ENCODE measurements around the gene ACADVL.
A peak's percentile ranks its signal among the peaks of the same experiment; 100 is the strongest.
"Not testable (repeated sequence)": the region's sequence is repeated elsewhere in the genome, so short reads cannot be mapped to it uniquely, and the experiment has no call there.

ACADVL gene

DNA sequence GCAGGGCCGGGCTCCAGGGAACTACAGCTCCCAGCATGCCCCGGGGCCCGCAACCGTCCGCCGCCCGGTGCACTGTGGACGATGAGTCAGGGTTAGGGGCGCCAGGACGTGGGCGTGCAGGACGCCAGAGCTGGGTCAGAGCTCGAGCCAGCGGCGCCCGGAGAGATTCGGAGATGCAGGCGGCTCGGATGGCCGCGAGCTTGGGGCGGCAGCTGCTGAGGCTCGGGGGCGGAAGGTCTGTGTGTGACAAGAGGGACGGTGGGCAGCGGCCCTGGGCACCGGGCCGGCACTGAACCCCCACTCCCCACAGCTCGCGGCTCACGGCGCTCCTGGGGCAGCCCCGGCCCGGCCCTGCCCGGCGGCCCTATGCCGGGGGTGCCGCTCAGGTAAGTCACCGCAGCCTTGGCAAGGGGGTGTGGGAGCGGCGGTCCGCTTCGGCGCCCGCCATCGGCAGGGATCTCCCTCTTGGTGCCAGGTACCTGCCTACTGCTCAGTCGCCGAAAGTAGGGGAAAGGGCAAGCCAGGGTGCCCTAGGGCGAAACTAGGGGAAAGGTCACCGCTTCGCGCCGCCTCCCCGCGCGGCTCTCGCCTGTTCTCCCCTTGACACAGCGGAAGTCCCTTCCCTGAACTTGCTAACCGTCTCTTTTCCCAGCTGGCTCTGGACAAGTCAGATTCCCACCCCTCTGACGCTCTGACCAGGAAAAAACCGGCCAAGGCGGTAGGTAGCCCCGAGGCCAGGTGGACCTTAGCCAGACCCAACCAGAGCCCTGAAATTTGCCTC lies at the start of gene ACADVL, which contains the start of gene DLG4:
TSS of gene ACADVL (plus strand) at position 127 of the 781 bp plus-strand sequence. CDS start at position 174, 47 bp downstream.
TSS of gene DLG4 (minus strand) at position 25 of the 781 bp plus-strand sequence.
- peak; percentile 93 for DNase-seq

DNA sequence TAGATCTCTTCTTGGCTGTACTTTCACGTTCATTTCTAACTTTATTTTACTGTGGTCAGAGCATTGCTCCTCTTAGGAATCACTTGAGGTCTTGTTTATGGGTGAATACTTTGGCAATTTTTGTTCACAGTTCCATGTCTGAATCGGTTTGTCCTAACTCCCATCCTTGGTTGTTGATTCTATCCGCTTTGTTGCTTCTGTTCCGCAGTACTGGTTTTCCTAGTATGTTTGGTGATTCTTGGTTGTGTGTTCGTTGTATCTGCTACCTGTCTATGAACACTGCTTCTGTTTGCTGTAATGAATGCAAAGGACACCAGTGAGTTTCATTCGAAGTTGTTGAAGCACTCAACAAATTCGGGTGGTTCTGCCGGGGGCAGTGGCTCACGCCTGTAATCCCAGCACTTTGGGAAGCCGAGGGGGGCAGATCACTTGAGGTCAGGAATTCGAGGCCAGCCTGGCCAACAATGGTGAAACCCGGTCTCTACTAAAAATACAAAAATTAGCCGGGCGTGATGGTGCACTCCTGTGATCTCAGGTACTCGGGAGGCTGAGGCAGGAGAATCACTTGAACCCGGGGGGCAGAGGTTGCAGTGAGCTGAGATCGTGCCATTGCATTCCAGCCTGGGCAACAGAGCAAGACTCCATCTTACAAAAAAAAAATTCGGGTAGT lies 47.1 kb upstream of the ACADVL start:
- DNase-seq: not testable (repeated sequence)

DNA sequence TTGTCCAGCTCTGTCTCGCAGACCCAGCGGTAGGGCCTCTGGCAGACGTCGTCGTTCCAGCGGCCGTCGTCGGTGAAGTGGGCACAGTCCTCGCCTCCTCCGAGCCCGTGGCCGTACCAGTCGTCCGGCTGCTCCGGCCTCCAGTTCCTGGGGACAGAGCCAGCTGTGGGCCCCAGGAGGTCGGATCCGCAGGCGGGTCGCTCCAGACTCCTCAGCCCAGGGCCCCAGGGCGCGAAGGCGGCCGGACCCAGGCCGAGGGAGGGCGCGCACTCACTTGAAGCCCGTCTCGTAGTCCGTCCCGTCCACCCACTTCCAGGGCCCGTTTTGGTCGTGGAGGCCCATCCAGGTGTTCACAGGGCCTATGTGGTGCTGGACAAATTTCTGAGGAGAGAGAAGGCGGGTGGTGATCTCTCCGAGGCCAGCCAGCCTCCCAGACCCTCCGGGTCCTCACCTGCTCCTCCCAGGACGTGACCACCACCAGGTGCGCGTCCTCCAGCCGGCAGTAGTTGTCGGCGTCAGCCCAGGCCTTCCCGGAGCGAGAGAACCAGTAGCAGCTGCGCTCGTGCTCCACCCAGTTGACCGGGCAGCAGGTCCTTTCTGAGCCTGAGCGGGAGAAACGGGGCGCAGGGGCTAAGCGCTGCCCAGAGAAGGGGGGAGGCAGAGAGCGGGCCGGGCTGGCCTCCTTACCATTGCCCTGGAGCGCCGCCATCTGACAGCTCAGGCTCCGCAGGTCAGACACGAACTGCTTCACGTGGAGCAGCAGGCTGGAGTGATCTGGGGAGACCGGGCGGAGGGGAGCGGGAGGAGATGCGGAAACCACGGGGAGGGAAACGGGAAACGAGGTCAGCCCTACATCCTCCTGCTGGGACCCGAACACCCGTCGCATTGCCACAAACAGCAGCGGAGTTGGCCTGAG lies 45.8 kb upstream of the ACADVL start:
- peak; percentile 68 for DNase-seq

DNA sequence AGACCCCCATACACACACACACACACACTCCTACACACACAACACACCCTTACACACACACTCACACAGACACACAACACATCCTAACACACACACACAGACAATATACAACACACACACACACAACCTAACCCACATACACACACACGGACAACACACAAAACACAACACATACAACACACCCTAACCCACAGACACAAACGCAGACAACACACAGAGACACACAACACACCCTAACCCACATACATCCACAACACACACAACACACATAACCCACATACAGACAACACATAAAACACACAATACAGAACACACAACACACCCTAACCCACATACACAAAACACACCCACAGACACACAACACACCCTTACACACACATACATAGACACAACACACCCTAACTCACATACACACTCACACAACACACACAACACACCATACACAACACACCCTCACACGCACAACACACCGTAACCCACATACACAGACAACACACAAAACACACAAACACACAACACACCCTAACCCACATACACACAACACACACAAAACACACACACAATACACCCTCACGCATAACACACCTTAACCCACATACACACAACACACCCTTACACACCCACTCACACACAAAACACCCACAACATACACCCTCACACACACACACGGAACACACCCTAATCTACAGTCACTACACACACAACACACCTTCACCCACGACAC lies 45.0 kb upstream of the ACADVL start:
- DNase-seq: no peak

DNA sequence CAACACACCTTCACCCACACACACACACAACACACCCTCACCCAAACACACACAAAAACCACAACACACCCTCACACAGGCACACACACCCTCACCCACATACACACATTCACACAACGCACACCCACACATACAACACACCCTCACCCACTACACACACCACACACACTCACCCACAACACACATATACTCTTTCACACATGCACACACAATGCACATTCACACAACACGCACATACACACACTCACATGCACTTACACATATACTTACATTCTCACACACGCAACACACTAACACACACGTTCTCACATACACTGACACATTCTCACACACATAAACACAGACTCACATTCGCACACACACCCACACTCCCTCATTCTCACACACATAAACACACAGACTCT lies 44.4 kb upstream of the ACADVL start:
- DNase-seq: no peak

DNA sequence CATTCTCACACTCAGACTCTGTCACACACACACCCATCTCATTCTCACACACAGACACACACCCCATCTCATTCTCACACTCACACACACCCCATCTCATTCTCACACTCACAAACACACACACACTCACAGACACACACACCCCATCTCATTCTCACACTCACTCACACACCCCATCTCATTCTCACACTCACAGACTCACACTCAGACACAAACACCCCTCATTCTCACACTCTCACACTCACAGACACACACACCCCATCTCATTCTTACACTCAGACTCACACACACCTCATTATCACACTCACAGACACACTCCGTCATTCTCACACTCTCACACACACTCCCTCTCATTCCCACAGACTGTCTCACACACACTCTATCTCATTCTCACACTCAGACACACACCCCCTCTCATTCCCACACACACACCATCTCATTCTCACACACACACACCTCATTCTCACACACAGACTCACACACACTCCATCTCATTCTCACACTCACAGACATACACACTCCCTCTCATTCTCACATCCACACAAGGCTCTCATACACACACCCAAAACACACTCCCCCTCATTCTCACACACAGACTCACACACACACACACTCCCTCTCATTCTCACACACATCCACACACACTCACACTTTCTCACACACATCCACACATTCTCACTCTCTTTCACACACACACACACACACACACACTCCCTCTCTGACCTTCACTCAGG lies 43.5 kb upstream of the ACADVL start:
- no peak for DNase-seq

DNA sequence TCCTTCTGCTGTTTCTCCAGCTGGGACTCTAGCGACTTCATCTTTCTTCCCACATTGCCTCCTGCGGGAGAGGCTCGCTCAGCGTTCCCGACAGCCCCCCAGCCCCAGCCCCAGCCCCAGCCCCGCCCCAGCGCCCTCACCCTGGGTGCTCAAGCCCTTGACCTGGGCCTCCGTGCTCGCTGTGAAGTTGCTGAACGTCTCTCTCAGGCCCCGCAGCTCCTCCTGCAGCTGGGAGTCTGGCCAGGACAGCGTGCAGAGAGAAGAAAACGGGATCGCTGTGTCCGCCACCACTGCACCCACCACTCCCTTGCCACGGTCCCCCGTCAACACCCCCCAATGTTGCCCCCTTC lies 42.9 kb upstream of the ACADVL start:
- DNase-seq: no peak

DNA sequence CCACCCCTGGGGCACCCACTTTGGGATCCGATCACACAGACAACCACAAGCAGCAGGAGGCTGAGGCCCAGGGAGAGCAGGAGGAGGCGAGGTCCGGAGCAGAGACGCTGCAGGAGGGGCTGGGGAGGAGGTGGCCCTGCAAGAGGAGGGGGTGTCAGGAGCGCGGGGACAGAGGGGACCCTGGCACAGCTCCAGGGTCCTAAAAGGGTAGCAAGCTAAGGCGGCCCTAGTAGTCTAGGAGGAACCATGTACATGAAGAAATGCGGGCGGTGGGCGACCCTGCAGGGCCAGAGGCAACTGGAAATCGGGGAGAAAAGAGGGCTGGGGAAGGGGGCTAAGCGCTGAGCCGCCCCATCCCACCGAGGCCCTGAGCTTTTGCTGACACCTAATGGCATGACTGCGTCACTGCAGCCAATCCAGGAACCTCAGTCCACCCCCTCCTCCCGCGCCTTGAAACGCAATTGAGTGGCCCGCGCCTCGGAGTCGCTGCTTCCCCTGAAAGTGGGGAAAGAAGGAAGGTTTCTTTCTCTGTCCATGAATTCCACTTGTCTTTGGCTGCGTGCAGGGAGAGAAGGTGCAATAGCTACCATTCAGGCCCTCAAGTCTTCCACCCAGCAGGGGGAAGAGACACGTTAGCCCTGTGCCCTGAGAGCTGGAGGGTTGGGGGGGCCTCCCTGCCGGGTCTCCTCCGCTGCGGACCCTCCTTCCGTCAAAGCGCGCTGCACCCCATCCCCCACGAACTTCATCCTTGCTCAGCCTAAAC lies 42.4 kb upstream of the ACADVL start:
- DNase-seq: peak; percentile 78

DNA sequence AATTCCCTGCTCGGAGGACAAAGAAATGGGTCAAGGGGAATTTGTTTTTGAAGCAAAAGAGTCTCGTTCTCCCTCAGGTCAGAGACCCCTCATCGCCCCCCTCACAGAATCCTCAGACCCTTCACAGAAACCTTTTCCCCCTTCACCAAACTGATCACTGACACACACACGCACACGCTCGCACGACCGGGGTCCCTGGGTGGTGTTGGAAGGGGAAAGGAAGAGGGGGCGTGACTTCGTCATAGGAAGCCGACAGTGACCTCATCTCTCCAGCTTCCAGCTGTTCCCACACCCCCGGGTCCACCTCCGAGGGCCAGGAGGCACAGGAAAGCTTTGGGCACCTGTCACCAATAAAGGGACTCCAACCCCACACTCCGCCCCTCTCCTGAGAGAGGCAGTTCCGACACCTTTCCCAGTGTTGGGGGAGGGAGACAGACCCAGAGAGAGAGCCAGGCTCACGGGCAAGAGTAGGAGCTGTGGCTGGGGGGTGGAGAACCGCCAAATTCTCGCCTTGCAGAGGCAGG lies 41.7 kb upstream of the ACADVL start:
- no peak for DNase-seq

DNA sequence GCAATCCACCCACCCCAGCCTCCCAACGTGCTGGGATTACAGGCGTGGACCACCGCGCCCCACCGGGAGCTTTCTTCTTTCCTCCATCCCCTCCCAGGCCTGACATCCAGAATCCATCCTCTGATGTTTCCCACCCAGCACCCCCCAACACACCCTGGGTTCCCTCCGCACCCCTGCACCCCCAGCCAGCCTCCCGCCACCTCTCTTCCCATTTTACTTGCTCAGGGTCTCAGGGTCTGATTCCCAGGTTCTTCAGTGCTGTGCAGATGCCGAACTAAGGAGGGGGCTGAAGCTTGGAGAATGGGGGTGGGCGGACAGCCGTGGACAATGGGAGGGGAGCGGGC lies 40.8 kb upstream of the ACADVL start:
- DNase-seq: no peak

DNA sequence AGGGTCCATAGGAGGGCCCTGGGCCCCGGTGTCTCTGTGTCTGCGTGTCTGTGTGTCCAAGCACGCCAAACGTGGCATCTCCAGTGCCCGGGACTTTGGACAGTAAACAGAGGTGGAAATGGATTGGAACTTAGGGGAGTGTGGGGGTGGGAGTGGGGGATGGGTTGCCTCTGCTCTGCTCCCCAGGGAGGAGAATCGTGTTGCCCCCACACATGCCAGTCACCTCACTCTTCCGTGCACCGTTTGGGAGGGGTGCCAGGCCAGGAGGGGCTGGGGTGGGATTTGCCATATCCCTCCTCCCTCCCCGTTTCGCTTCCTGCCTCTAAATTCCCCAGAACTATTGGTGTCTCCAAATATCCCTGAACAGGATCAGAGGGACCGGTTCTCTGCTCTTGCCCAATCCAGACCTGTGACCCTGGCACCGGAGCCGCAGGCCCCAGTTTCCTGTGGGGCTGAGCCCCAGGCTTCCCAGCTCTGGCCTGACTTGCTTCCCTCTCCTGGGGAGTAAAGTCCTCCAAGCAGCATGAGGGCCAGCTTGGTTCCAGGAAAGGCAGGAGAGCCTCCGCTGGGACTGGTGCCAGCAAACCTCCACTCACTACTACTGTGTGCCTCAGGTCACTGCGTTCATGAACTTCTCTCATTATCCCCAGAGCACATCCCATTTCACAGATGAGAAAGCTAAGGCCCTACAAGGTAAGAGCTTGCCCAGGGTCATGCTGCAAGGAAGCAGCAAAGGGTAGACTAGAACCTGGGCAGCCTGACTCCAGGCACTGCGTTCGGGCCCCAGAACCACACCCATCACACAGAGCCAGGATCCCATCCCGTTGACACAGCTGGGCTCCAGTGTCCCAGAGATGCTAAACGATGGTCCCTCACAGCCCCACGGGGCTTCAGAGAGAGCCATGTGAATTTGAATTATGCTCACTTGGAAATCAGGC lies 40.2 kb upstream of the ACADVL start, which contains the start of gene ASGR1:
TSS of gene ASGR1 (minus strand) at position 54 of the 938 bp plus-strand sequence. CDS start 807 bp downstream, outside the sequence.
- no peak for DNase-seq

DNA sequence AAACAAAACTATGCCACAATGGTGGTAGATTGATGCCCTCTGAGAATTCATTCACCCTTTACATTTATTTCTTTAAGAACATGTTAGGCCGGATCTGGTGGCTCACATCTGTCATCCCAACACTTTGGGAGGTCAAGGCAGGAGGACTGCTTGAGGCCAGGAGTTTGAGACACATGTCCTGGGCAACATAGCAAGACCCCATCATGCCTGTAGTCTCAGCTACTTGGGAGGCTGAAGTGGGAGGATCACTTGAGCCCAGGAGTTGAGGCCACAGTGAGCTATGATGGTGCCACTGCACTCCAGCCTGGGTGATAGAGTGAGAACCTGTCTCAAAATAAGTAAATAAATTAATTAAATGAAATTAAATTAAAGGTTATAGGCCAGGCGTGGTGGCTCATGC lies 37.6 kb upstream of the ACADVL start:
- DNase-seq: not testable (repeated sequence)

DNA sequence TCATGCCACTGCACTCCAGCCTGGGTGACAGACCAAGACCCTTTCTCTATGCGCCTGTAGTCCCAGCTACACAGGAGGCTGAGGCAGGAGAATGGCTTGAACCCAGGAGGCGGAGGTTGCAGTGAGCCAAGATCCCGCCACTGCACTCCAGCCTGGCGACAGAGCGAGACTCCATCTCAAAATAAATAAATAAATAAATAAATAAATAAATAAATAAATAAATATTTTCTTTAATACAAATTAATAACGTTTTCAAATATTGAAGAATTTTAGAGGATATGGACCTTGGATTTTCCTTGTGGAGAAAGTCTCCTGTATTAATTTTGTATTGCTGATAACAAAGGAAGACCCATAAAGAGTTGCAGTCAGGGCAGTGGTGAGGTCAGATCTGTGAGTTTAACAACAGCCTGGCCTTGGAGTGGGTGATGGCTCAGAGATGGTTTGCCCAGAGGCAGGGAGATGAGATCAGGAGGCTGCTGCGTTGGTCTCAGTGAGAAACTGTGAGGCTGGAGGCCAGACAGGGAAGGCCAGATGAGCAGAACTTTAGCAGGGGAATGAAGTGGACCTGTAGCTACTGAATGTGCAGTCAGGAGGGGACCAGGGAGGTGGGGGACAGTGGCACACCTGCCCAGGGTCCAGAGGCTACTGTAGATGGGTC lies 36.2 kb upstream of the ACADVL start:
- no peak for DNase-seq

DNA sequence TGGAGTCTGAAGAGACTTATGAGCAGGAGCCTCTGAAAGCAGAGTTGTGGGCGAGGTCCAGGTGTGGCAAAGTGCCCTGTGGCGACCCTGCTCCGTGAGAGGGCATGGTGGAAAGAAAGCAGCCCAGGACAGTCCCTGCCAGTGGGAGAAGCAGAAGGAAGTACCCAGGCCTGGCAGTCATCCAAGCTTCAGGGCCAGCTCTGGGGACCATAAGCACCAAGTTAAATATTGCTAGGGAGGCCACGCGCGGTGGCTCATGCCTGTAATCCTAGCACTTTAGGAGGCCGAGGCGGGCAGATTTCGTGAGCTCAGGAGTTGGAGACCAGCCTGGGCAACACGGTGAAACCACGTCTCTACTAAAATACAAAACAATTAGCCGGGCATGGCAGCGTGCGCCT lies 35.6 kb upstream of the ACADVL start:
- no peak for DNase-seq

DNA sequence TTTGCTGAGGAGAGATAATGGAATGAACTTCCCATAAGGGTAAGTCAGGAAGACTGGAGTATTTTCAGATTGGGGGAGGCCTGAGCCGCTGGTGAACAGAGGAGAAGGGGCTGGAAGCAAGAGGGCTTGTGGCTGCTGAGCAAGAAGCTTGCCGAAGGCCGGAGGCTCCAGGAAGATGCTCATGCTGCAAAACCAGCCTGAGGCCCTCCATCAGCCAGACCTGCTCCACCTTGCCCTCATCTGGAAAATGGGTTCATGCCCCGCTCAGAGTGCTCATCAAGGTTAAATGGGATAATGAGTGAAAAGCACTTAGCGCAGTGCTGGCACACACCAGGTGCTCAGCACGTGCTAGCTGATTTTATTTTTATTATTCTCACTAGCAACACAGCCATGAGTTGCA lies 35.1 kb upstream of the ACADVL start:
- DNase-seq: no peak

DNA sequence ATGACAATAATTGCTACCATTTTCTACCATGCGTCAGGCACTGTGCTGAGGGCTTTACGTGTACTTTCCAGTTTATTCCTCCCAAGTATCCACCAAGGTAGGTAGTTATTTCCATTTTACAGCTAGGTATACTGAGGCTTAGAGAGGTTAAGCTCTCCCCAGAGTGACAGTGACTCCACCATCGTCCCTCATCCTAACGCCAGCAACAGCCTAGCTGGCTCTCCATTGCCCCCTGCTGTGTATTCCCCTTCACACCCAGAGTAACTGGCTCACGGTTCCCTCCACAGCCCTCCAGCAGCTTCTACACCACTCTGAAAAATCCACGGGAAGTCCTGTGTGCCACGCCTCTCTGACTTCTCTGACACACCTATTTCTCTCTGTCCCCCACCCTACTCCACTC lies 33.5 kb upstream of the ACADVL start:
- DNase-seq: peak; percentile 15

DNA sequence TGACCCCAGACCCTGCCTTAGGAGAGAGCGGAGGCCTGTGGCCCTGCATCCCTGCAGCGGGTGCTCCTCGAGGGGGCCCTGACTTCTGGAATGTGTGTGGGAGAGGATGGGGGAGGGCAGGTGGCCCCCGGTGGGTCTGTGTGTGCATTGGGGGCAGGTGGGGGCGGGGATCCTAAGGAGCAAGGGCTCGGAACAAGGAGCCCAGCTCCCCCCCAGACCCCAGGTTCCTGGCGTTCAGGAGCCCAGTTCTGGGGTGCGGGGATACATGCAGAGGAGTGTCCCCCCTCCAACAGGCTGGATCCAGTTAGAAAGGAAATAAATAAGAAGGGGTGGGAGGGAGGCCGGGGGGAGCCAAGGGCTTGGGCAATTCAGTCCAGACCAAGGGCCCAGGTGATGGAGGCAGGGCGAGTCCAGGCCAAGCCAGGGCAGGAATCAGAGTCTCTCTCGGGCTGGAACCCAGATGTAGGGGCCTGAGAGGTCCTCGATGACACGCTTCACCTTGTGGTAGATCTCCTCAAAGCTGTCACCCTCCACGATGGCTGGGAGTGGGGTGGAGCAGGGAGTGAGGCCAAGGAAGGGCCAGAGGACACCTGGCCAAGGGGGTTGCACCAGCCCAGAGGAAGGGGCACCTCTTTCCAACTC lies 29.3 kb upstream of the ACADVL start:
- DNase-seq: no peak

DNA sequence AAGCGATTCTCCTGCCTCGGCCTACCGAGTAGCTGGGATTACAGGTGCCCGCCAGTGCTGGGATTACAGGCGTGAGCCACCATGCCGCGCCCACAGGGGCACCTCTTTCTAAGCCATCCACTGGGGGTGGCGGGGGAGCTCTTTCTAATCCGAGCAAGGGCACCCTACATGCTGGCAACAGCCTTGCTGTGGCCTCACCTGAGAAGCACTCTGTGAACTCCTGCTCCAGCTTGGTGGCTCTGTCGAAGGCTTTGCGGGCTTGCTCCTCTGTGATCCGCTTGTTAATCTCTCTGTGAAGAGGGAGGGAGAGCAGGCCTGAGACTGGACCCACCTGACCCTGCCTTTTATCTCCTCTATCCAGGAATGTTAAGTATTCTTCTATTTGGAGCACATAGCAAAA lies 28.7 kb upstream of the ACADVL start:
- no peak for DNase-seq
